H1 (cell line): ENCODE results near the gene NAT8L. TPM values are rescaled to one million over a fixed set of nuclear protein-coding genes. Genes with fewer than 3 reads are reported as not detected.

ENCODE experiments used
- CTCF ChIA-PET: fragments of 300-600 bp; sonication (Branson Sonifier 250); formaldehyde crosslinking; loops from one replicate; lab custom pipeline; 2021; ENCODE audit not compliant: partially characterized antibody; lab: Charles Lee
- POLR2A ChIA-PET: fragments of 300-600 bp; sonication (Branson Sonifier 250); formaldehyde crosslinking; loops from one replicate; lab custom pipeline; 2021; ENCODE audit warnings: inconsistent platforms; ENCODE audit not compliant: partially characterized antibody; lab: Charles Lee
- DNase-seq, 2 experiments: peaks; one replicate each; pipeline versions ENCODE4 v3.0.0 to v3.0.0-alpha.2; 2010 to 2022; ENCODE audit warnings: low spot score in 2 of 2, low read depth in 1 of 2, mixed read lengths in 1 of 2
- FAIRE-seq: peaks from 2 replicates; lab custom pipeline; 2011; peaks lifted over from hg19 to GRCh38; lab: Jason Lieb, UNC
- H2AFZ ChIP-seq: 2 replicates; pipeline ENCODE4 v1.8.1; 2012; ENCODE audit warnings: low read length, inconsistent platforms
- H2AK5ac ChIP-seq: 2 replicates; pipeline ENCODE4 v1.6.1; 2013; ENCODE audit warnings: low read depth, low read length
- H2BK120ac ChIP-seq: replicated peaks from 2 replicates; pipeline ENCODE3; 2013; ENCODE audit warnings: low read depth, low read length, inconsistent platforms
- H2BK12ac ChIP-seq: 2 replicates; pipeline ENCODE4 v1.6.1; 2013; ENCODE audit warnings: low read depth, low read length
- H2BK15ac ChIP-seq: 2 replicates; pipeline ENCODE4 v1.6.1; 2013; ENCODE audit warnings: low read length
- H2BK20ac ChIP-seq: 2 replicates; pipeline ENCODE4 v1.6.1; 2013; ENCODE audit warnings: low read length
- H2BK5ac ChIP-seq: 2 replicates; pipeline ENCODE4 v1.6.1; 2013; ENCODE audit warnings: low read depth, low read length
- H3K14ac ChIP-seq: 2 replicates; pipeline ENCODE4 v1.6.1; 2013; ENCODE audit warnings: inconsistent platforms; ENCODE audit not compliant: insufficient read length
- H3K18ac ChIP-seq: 2 replicates; pipeline ENCODE4 v1.6.1; 2013; ENCODE audit warnings: low read length; ENCODE audit errors: extremely low read depth
- H3K23ac ChIP-seq: 2 replicates; pipeline ENCODE4 v1.6.1; 2013; ENCODE audit warnings: inconsistent platforms; ENCODE audit not compliant: insufficient read length
- H3K23me2 ChIP-seq: 2 replicates; pipeline ENCODE4 v1.6.1; 2013; ENCODE audit warnings: low read depth, low read length
- H3K27ac ChIP-seq: 2 replicates; pipeline ENCODE4 v1.6.1; 2011; ENCODE audit warnings: low read depth, low read length, inconsistent platforms
- H3K27me3 ChIP-seq, 4 experiments: replicated peaks in 1 of 4; 1 replicate in 1 of 4; 2 replicates in 3 of 4; pipeline versions ENCODE4 v1.6.1 to v1.8.1; 2011 to 2013; ENCODE audit warnings: low read length in 3 of 4, mild to moderate bottlenecking in 3 of 4, inconsistent platforms in 2 of 4, mixed read lengths in 2 of 4, moderate library complexity in 1 of 4; ENCODE audit not compliant: control insufficient read depth in 3 of 4, insufficient read depth in 3 of 4; ENCODE audit errors: extremely low read depth in 1 of 4
- H3K36me3 ChIP-seq, 4 experiments: 2 replicates each; pipeline versions ENCODE4 v1.6.1 to v1.8.1; 2011 to 2013; ENCODE audit warnings: mild to moderate bottlenecking in 4 of 4, low read length in 3 of 4, moderate library complexity in 2 of 4, control low read depth in 1 of 4, inconsistent platforms in 1 of 4; ENCODE audit not compliant: insufficient read depth in 4 of 4, control insufficient read depth in 2 of 4
- H3K4ac ChIP-seq: replicated peaks from 2 replicates; pipeline ENCODE3; 2013; ENCODE audit warnings: low read length, low read depth, mixed read lengths, inconsistent platforms; ENCODE audit not compliant: insufficient read length
- H3K4me1 ChIP-seq, 4 experiments: replicated peaks in 1 of 4; 1 replicate in 1 of 4; 2 replicates in 3 of 4; pipeline versions ENCODE4 v1.6.1 to v1.8.1; 2011 to 2013; ENCODE audit warnings: low read length in 3 of 4, inconsistent platforms in 2 of 4, mixed read lengths in 1 of 4; ENCODE audit not compliant: insufficient read depth in 4 of 4, control insufficient read depth in 3 of 4
- H3K4me2 ChIP-seq, 2 experiments: 2 replicates each; pipeline versions ENCODE4 v1.6.1 to v1.8.1; 2011 to 2013; ENCODE audit warnings: low read depth in 2 of 2, low read length in 2 of 2, control low read depth in 1 of 2, inconsistent platforms in 1 of 2, mild to moderate bottlenecking in 1 of 2; ENCODE audit not compliant: insufficient read depth in 1 of 2
- H3K4me3 ChIP-seq, 4 experiments: fragments of 200-600, 300-600 bp in 1 of 4; sonication (generic), shearing (Covaris generic), sonication (Bioruptor Twin) in 1 of 4; 2 replicates each; pipeline versions ENCODE4 v1.5.1 to v1.8.1; 2011 to 2016; ENCODE audit warnings: low read length in 4 of 4, low read depth in 3 of 4, control low read depth in 2 of 4, inconsistent platforms in 2 of 4, mild to moderate bottlenecking in 2 of 4, mixed read lengths in 1 of 4, moderate library complexity in 1 of 4; ENCODE audit not compliant: insufficient read depth in 2 of 4; ENCODE audit errors: extremely low read depth in 1 of 4
- H3K56ac ChIP-seq: replicated peaks from 2 replicates; pipeline ENCODE3; 2013; ENCODE audit warnings: low read depth, mild to moderate bottlenecking, mixed read lengths, low read length, inconsistent platforms; ENCODE audit not compliant: insufficient read length
- H3K79me1 ChIP-seq: 2 replicates; pipeline ENCODE4 v1.6.1; 2013; ENCODE audit warnings: low read depth, low read length, control low read depth
- H3K79me2 ChIP-seq, 2 experiments: 2 replicates each; pipeline versions ENCODE4 v1.6.1 to v1.8.1; 2012 to 2013; ENCODE audit warnings: low read length in 2 of 2, mild to moderate bottlenecking in 2 of 2, inconsistent platforms in 1 of 2; ENCODE audit not compliant: insufficient read depth in 2 of 2, control insufficient read depth in 1 of 2
- H3K9ac ChIP-seq, 4 experiments: replicated peaks in 1 of 4; 1 replicate in 1 of 4; 2 replicates in 3 of 4; pipeline versions ENCODE4 v1.6.1 to v1.8.1; 2011 to 2013; ENCODE audit warnings: low read depth in 3 of 4, low read length in 3 of 4, control low read depth in 2 of 4, mild to moderate bottlenecking in 2 of 4, moderate library complexity in 2 of 4, inconsistent platforms in 1 of 4; ENCODE audit errors: extremely low read depth in 1 of 4
- H3K9me3 ChIP-seq, 2 experiments: 2 replicates each; pipeline versions ENCODE4 v1.6.1 to v1.8.1; 2012 to 2013; ENCODE audit warnings: mild to moderate bottlenecking in 2 of 2, moderate library complexity in 2 of 2, control low read depth in 1 of 2, inconsistent platforms in 1 of 2, low read depth in 1 of 2, low read length in 1 of 2, mixed read lengths in 1 of 2; ENCODE audit not compliant: insufficient read depth in 2 of 2
- H4K20me1 ChIP-seq, 2 experiments: replicated peaks in 1 of 2; 2 replicates each; pipeline versions ENCODE3 to v1.8.1; 2011 to 2013; ENCODE audit warnings: inconsistent platforms in 2 of 2, low read length in 2 of 2, mild to moderate bottlenecking in 1 of 2; ENCODE audit not compliant: insufficient read depth in 2 of 2, control insufficient read depth in 1 of 2
- H4K5ac ChIP-seq: 2 replicates; pipeline ENCODE4 v1.6.1; 2013; ENCODE audit warnings: low read length, low read depth, mixed read lengths, inconsistent platforms; ENCODE audit not compliant: insufficient read length
- H4K8ac ChIP-seq: 2 replicates; pipeline ENCODE4 v1.8.0; 2013; ENCODE audit warnings: mild to moderate bottlenecking, moderate library complexity, low read length, inconsistent platforms; ENCODE audit not compliant: insufficient read depth; ENCODE audit errors: extremely low read depth
- H4K91ac ChIP-seq: replicated peaks from 2 replicates; pipeline ENCODE3; 2013; ENCODE audit warnings: low read length, mixed read lengths, inconsistent platforms; ENCODE audit not compliant: insufficient read length
- JUND ChIP-seq: IDR thresholded peaks from 2 replicates; pipeline ENCODE4 v1.6.1; 2011; ENCODE audit warnings: mild to moderate bottlenecking, improper control_type of control experiment, low read length
- SUZ12 ChIP-seq: fragments of 200-600 bp; sonication (generic); IDR thresholded peaks from 2 replicates; pipeline ENCODE4 v1.6.1; 2012; ENCODE audit warnings: mild to moderate bottlenecking, inconsistent platforms, low read length, moderate library complexity, mixed read lengths
- WGBS, 2 experiments: shearing (Covaris generic) in 1 of 2; methylation state at CpG; one replicate each; pipeline versions ENCODE4 v1.1.6 to v1.1.7; 2013 to 2015; ENCODE audit warnings: low lambda C conversion rate in 2 of 2, mixed read lengths in 2 of 2, inconsistent platforms in 1 of 2, low coverage in 1 of 2, missing lambda C conversion rate in 1 of 2; ENCODE audit not compliant: insufficient replicate concordance in 2 of 2, insufficient coverage in 1 of 2, insufficient read length in 1 of 2; ENCODE audit errors: extremely low coverage in 1 of 2, missing lambda C conversion rate in 1 of 2; 5-methylcytosine and 5-hydroxymethylcytosine counted together
- polyA plus RNA-seq, 7 experiments: library from polyadenylated mRNA; depleted of rRNA in 3 of 7; stranded (reverse) in 5 of 7; unstranded in 2 of 7; fragments of >200 nt in 5 of 7; fragments of 200-250 nt in 2 of 7; gene quantifications; 1 replicate in 5 of 7; 2 replicates in 1 of 7; 4 replicates in 1 of 7; pipeline versions ENCODE4 v1.2.1 to v1.2.3, GENCODE V29; 2011 to 2013; ENCODE audit warnings: missing spikeins in 2 of 7, mixed read lengths in 2 of 7
- total RNA-seq: library from RNA; stranded (reverse); fragmentation: NEBNext Ultra II Directional; extraction: Animal tissue kit (Norgen Biotek cat#: 25700); gene quantifications from 2 replicates; pipeline ENCODE4 v1.2.1, GENCODE V29; 2021

The NAT8L gene
- total and polyA plus RNA-seq, 2 of the 8 experiments (the other 6 are each of a cell fraction or from before 2014, with no cell fraction given) = 10.8 TPM

DNA sequence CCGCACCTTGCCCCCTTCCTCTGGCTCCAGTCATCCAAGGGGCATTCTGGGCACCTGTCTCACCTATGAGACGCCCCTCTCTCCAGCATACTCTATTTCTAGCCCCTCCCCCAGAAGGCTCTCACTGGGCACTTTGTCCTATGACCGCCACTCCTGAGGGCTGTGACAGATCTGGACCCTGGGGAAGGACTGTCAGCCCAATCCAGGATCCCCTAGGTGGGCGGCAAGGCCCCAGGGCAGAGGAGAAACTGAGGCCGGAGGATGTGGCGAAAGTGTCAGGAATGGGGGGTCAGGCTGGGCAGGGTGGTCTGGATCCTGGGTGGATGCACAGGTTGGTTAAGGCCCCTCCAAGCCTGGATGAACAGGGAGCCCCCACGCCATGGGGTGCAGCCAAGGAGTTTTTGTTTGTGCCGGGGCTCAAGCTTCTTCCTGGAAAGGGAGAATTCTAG is 16.2 kb upstream of the NAT8L start:
- no peak overlapping the region for H3K14ac ChIP-seq
- H3K9ac ChIP-seq = no peak overlapping the region
- H3K4me1 ChIP-seq = peaks cover 0 to 8% (median 3%) of the 10 kb centered on the region in 4 experiments; a peak in 5 of 7 replicates
- H2BK15ac ChIP-seq = no peak overlapping the region
- H4K8ac ChIP-seq = no peak overlapping the region
- ChIA-PET POLR2A (interaction anchor here (2.3 kb wide), 1 partner anchor 34 kb away, joined by 6 read pairs; the partner anchor contains the start of gene NELFA), CTCF (no interaction called here)
- H2BK5ac ChIP-seq = no peak overlapping the region
- no peak overlapping the region for H4K5ac ChIP-seq
- TF ChIP-seq JUND (no peak), SUZ12 (peak; percentile 11; the same call in 1 of the 2 replicates)
- H2AK5ac ChIP-seq = no peak overlapping the region
- WGBS, 2 experiments = 79% methylated on average over 8 of the region's 8 CpGs; no CpG with 5 or more reads in 1 of the 2 experiments
- no peak overlapping the region for H3K23ac ChIP-seq
- H2BK12ac ChIP-seq = no peak overlapping the region
- no peak overlapping the region for H3K4ac ChIP-seq
- H3K79me1 ChIP-seq = no peaks in the 10 kb centered on the region
- H3K4me3 ChIP-seq = peak overlapping the region in 3 of 4 experiments; percentile 14 to 61 (median 17); a peak in 6 of 8 replicates
- no peak overlapping the region for H3K27ac ChIP-seq
- FAIRE-seq (no peak), DNase-seq (no peak)
- H3K36me3 ChIP-seq = no peaks in the 10 kb centered on the region; a peak in 1 of 8 replicates
- H3K23me2 ChIP-seq = peaks cover 12% of the 10 kb centered on the region; the same call in 1 of the 2 replicates
- peaks cover 21 to 56% (median 46%) of the 10 kb centered on the region in 4 experiments for H3K27me3 ChIP-seq
- no peak overlapping the region for H4K91ac ChIP-seq
- H4K20me1 ChIP-seq = peaks cover 0 to 9% of the 10 kb centered on the region in 2 experiments
- peak overlapping the region; percentile 47 to 60 for H3K4me2 ChIP-seq
- H2AFZ ChIP-seq = no peak overlapping the region
- no peak overlapping the region for H3K56ac ChIP-seq
- H2BK120ac ChIP-seq = no peak overlapping the region
- H3K18ac ChIP-seq = no peak overlapping the region; the same call in 1 of the 2 replicates
- H3K9me3 ChIP-seq = peaks cover 0 to 8% of the 10 kb centered on the region in 2 experiments; a peak in 1 of 4 replicates
- H2BK20ac ChIP-seq = no peak overlapping the region
- H3K79me2 ChIP-seq = no peaks in the 10 kb centered on the region
